Tibial nerve (tissue), 4 donors: ENCODE measurements around the gene KRTAP9-7. TPM values are rescaled to one million over a fixed set of nuclear protein-coding genes. Genes with fewer than 3 reads are reported as not detected.

ENCODE experiments used
- DNase-seq, 2 donors: peaks; one replicate each; pipeline ENCODE4 v3.0.0-alpha.2; 2019; ENCODE audit warnings: low spot score in 2 of 2
- H3K27ac ChIP-seq, 4 donors: fragments of 200-600 bp; sonication (generic) in 3 of 4; one replicate each; pipeline ENCODE4 v1.5.1; 2017 to 2019; ENCODE audit warnings: mild to moderate bottlenecking in 1 of 4
- H3K27me3 ChIP-seq, 2 donors: fragments of 200-600 bp; sonication (generic) in 1 of 2; one replicate each; pipeline versions ENCODE4 v1.5.1 to v1.6.0; 2017 to 2019
- H3K36me3 ChIP-seq, 3 donors: fragments of 200-600 bp; sonication (generic); one replicate each; pipeline ENCODE4 v1.5.1; 2018 to 2019
- H3K4me1 ChIP-seq, 4 donors: fragments of 200-600 bp; sonication (generic) in 3 of 4; one replicate each; pipeline ENCODE4 v1.5.1; 2017 to 2019
- H3K4me3 ChIP-seq, 4 donors: fragments of 200-600 bp; sonication (generic) in 3 of 4; one replicate each; pipeline ENCODE4 v1.5.1; 2017 to 2019; ENCODE audit warnings: mild to moderate bottlenecking in 1 of 4, moderate library complexity in 1 of 4
- H3K9me3 ChIP-seq, 4 donors: fragments of 200-600 bp; sonication (generic) in 3 of 4; one replicate each; pipeline ENCODE4 v1.5.1; 2017 to 2019
- CTCF ChIP-seq, 5 experiments: fragments of 200-600 bp in 3 of 5; fragments of 450-650 bp in 2 of 5; sonication (generic) in 3 of 5; IDR thresholded peaks; one replicate each; pipeline ENCODE4 v1.5.1; 2016 to 2019; ENCODE audit warnings: antibody characterized with exemption in 5 of 5, mild to moderate bottlenecking in 3 of 5, moderate library complexity in 2 of 5
- EP300 ChIP-seq, 2 donors: sonication (generic); formaldehyde crosslinking; IDR thresholded peaks; one replicate each; pipeline ENCODE4 v1.6.1; 2017; ENCODE audit warnings: antibody characterized with exemption in 2 of 2, mild to moderate bottlenecking in 1 of 2
- POLR2A ChIP-seq, 2 donors: fragments of 450-650 bp; IDR thresholded peaks; one replicate each; pipeline ENCODE4 v1.6.1; 2017; ENCODE audit warnings: antibody characterized with exemption in 2 of 2, mild to moderate bottlenecking in 2 of 2, moderate library complexity in 2 of 2
- WGBS, 2 donors: methylation state at CpG; one replicate each; pipeline ENCODE4 v1.1.5; 2018; 5-methylcytosine and 5-hydroxymethylcytosine counted together
- total RNA-seq, 4 donors: library from RNA; depleted of rRNA; stranded (reverse); fragments of >200 nt; gene quantifications; one replicate each; pipeline ENCODE4 v1.1.0, GENCODE V29; 2016

Gene KRTAP9-7
- total RNA-seq, 4 donors from 2014 or later, result not detected

- H3K27ac ChIP-seq, result no peak overlapping the region
- no peaks in the 10 kb centered on the region for H3K36me3 ChIP-seq
- 79 to 93% methylated on average over 4 of the region's 4 CpGs for WGBS, 2 donors
- H3K4me3 ChIP-seq, result no peak overlapping the region
- DNase-seq, result no peak
- no peaks in the 10 kb centered on the region for H3K4me1 ChIP-seq
- no peak for TF ChIP-seq CTCF (IDR thresholded peaks at IDR 0.05)
- TF ChIP-seq EP300 (IDR thresholded peaks at IDR 0.05), result no peak
- no peak for TF ChIP-seq POLR2A (IDR thresholded peaks at IDR 0.05)
- peaks cover 0 to 14% (median 0%) of the 10 kb centered on the region in 4 donors for H3K9me3 ChIP-seq
- no peaks in the 10 kb centered on the region for H3K27me3 ChIP-seq
These were observed 27.5 kb downstream of the KRTAP9-7 start for GRCh38 chr17:41302981-41303380.

DNA sequence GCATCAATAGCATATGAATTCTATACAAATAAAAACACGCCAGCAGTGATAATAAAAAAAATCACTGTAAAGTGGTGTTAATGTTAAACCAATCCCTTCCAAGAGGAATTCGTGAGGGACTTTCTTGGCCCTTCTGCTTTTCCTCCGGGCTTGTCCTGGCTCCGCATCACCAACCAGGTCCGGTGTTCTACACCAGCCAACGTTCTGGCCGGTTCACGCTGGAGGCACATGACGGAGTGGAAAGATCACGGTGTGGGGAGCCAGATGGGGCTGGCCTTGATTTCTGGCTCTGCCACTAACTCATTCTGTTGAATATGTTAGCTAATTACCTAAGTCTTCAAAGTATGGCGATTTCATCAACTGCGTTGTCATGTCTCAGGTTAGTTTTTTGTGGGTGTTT lies 28.6 kb downstream of the KRTAP9-7 start:
- no peak for DNase-seq
- WGBS, 2 donors, result 81 to 85% methylated on average over 12 of the region's 12 CpGs
- TF ChIP-seq POLR2A (IDR thresholded peaks at IDR 0.05), result no peak
- no peak for TF ChIP-seq EP300 (IDR thresholded peaks at IDR 0.05)
- peaks cover 0 to 6% (median 0%) of the 10 kb centered on the region in 4 donors for H3K9me3 ChIP-seq
- H3K36me3 ChIP-seq, result no peaks in the 10 kb centered on the region
- no peaks in the 10 kb centered on the region for H3K27me3 ChIP-seq
- H3K4me1 ChIP-seq, result peaks cover 0 to 4% (median 0%) of the 10 kb centered on the region in 4 donors
- H3K4me3 ChIP-seq, result no peak overlapping the region
- H3K27ac ChIP-seq, result no peak overlapping the region

- Histone ChIP-seq H3K36me3 (no peaks in the 10 kb centered on the region), H3K4me1 (peaks cover 0 to 7% (median 0%) of the 10 kb centered on the region in 4 donors), H3K4me3 (no peak overlapping the region), H3K27ac (no peak overlapping the region), H3K27me3 (no peaks in the 10 kb centered on the region), H3K9me3 (no peaks in the 10 kb centered on the region)
- TF ChIP-seq CTCF (IDR thresholded peaks at IDR 0.05) (no peak), POLR2A (IDR thresholded peaks at IDR 0.05) (no peak), EP300 (IDR thresholded peaks at IDR 0.05) (no peak)
- DNase-seq, result no peak
- 73 to 82% methylated on average over 9 of the region's 9 CpGs for whole genome bisulfite sequencing, 2 donors
These were observed 32.1 kb downstream of the KRTAP9-7 start for GRCh38 chr17:41307647-41308046.

- 72% methylated on average over 10 of the region's 10 CpGs for WGBS, 2 donors
- peak overlapping the region in 1 of 4 donors; percentile 53 for H3K27ac ChIP-seq
- H3K4me1 ChIP-seq, result peaks cover 0 to 7% (median 0%) of the 10 kb centered on the region in 4 donors
- TF ChIP-seq POLR2A (IDR thresholded peaks at IDR 0.05) (no peak), EP300 (IDR thresholded peaks at IDR 0.05) (no peak), CTCF (IDR thresholded peaks at IDR 0.05) (no peak)
- no peak for DNase-seq
- H3K9me3 ChIP-seq, result no peaks in the 10 kb centered on the region
- H3K4me3 ChIP-seq, result no peak overlapping the region
- H3K27me3 ChIP-seq, result no peaks in the 10 kb centered on the region
- no peaks in the 10 kb centered on the region for H3K36me3 ChIP-seq
These were observed 32.9 kb downstream of the KRTAP9-7 start for GRCh38 chr17:41308251-41308917.

DNA sequence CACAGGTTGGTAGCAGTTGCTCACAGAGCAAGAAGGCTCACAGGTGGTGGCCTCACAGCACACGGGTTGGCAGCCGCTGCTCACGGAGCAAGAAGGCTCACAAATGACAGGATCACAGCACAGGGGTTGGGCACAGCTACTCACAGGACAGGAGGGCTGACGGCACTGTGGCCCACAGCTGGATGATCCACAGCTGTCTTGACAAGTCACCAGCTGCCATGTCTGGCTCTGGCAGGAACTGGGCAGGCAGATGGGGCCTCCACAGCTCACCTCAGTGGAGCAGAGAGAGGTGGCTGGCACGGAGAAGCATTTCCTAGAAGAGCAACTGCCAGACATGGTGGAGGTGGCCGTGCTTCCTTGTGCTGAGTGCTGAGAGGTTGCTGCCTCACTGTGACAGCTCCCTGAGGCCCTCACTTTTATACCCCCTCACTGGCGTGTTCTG lies 33.4 kb downstream of the KRTAP9-7 start, which contains the start of gene KRTAP16-1:
KRTAP16-1 (minus strand) TSS at position 392 of the 442 bp plus-strand sequence; CDS start at position 336, 56 bp downstream.
- WGBS, 2 donors, result 73 to 77% methylated on average over 7 of the region's 7 CpGs
- no peaks in the 10 kb centered on the region for H3K27me3 ChIP-seq
- H3K4me1 ChIP-seq, result peaks cover 0 to 7% (median 0%) of the 10 kb centered on the region in 4 donors
- TF ChIP-seq CTCF (IDR thresholded peaks at IDR 0.05) (no peak), POLR2A (IDR thresholded peaks at IDR 0.05) (no peak), EP300 (IDR thresholded peaks at IDR 0.05) (no peak)
- peak within 1 kb of the TSS in 1 of 4 donors; percentile 53 for H3K27ac ChIP-seq
- DNase-seq, result no peak
- H3K9me3 ChIP-seq, result no peaks in the 10 kb centered on the region
- no peaks in the 10 kb centered on the region for H3K36me3 ChIP-seq
- no peak within 1 kb of the TSS for H3K4me3 ChIP-seq
